Astrocyte of the hippocampus (primary cell): Measurements from ENCODE around the gene EXT2.
A peak's percentile ranks its signal among the peaks of the same experiment; 100 is the strongest.

Experiments
- DNase-seq: peaks from one replicate; pipeline ENCODE4 v3.0.0; 2011; ENCODE audit warnings: low read depth, low spot score

Gene EXT2

DNA sequence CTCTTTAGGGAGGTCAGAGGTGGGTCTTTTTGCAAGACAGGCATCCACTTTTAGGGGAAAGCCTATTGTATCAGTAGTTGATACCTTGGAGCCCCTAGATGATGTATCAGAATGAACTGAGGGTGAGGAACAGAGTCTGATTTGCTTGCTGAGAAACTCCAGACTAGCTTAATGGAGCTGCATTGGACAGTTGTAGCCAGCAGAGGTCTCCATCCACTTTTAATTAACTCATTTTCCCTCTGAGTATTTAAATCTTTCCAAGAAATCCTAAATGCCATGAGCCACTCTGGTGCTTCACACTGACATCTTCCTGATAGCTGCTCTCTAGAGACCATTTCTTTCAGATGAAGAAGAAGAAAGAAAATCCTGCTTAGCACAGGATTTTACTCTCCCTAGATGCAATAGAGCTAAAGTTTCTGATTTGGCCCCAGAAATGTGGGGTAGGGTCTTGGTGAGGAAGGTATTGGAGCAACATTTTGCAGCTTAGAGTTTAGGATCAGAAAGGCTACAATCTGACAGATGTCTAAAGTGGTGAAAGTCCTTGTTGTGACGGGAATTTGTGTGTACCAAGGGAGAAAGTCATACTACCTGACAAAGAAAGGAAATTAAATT is 38.0 kb downstream of the EXT2 start:
- DNase-seq, result peak; percentile 65

DNA sequence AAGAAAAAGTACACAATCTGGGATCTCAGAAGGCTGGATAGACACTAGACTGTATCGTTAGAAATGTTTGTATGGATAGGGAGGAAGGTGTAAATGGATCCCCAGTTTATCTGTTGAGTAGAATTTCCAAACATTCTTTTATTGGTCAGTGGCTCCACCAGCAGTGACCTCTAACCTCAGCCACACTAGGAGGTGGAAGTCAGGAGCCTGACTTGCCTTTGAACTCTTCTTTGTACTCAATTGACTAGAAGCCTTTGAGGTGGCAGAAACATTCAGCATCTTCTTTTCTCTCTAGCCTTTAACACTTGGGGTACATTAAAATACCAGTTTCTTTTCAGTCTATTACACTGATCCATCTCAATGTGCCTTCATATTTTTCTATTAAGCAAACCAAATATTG is 39.1 kb downstream of the EXT2 start:
- DNase-seq, result no peak

DNA sequence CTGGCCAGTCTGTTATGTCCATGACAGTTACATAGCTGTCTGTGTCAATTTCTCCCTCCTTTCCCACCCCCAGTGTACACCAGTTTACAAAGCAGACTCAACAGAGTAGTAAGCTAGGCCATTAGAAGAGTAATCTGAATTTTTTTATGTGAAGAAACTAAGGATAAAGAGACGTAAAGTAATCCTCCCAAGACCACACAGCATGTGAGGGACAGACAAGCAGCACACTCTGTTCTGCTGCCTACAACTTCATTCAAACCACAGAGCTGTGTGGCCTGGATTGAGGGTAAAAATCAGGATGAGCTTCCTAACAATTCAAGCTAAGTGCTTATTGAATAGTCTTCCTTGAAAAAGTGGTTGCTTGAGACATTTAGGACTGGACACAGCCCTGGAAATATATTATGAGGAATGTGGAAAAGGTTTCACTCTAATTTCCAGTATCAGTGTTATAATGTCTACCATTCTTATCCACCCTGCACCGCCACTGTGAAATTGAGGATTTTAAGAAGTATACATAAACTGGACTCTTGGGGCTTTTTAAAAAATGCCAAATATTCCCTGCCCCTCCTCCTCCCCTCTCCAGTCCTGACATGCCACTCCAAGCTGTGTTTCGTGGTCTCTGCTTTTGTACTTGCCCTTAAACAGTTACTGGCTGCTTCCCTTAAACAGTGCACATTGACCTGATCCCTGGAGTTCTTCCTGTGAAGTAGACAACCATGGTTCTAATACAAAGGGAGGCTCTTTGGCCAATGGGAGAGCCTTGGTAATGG is 40.9 kb downstream of the EXT2 start:
- peak; percentile 34 for DNase-seq

DNA sequence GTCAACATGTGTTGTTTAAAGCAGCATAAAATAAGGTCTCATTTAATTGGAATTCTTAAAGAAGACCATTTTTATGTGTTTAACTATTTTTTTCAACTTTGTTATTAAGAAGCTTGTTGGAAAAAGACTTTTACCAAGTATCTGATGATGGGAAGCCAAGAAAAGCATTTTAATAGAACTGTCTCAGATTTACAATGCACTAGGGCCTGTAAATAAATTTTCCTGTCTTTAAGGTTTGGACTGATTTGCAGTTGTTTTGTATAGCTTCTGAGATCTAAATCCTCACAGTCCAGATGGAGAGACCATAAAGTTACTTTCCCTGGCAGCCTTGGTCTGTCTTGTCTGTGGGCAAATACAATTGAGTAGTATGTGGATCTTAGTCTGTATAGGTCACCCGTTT is 41.6 kb downstream of the EXT2 start:
- no peak for DNase-seq

DNA sequence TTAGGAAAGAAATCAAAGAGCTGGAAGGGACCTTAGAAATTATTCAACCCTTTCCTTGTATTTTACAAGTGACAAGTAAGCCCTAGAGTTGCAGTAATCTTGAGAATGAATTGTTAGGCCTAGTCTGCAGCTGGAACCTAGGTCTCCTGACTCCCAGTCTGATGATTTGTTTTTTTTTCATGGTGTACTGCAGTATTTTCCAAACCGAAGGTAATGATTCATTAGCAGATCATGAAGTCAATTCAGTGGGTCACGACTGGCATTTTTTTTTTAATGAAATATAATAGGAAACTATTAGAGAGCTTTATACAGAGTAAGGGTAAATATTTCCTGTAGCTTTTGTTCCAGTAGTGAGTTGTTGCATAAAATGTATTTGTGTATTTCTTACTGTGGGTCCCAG is 42.8 kb downstream of the EXT2 start:
- peak; percentile 33 for DNase-seq

DNA sequence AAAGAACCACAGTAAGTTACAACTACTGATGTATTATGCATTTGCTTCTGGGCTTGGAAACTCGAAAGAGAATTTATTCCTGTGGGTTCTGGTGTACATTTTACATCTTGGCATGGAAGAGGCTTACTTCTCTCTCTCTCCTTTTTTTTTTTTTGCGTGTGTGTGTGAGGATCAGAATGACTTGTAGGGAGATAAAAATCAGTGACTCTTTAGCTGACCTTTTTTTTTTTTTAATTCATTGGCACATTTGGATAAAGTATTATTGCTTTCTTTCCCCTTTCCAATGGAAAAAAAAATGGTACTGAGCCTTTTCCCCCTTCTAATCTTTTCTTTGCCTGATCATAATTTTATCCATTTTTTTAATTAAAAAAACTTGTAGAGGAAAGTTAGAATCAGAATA is 43.5 kb downstream of the EXT2 start:
- no peak for DNase-seq

DNA sequence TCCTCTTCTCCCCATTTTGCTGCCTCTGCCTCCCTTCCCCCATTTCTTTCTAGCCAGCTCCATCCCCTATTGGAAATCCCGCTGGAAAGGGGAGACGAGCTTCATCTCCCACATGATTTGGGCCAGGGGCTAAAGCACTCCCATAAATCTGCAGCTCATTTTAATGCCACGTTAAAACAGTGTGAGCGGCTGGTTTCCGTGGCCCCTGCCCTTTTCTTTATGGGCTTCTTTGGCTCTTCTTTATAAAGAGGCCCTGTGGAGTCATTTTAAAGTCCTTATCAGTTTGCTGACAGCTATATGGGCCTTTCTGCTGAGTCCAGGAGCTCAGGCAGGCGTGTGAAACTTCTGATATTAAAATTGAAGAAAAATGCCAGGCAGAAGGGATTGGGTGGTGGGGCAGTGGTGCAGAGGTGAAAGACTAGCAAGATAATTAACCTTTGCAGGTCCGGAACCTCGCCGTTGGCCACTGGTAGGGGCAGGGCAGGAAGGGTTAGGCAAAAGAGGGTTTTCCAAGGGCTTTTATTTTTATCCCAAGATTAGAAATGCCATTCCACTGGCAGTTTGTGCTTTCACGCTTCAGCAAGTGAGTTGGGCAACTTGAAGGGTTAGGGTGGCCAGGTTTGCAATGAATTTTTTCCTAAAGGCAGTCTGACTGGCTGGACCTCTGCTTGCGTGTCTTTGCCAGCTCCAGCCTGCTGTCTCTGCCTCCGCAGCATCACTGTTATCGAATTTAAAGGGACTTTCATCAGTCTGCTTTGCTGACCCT is 44.3 kb downstream of the EXT2 start:
- DNase-seq, result no peak

DNA sequence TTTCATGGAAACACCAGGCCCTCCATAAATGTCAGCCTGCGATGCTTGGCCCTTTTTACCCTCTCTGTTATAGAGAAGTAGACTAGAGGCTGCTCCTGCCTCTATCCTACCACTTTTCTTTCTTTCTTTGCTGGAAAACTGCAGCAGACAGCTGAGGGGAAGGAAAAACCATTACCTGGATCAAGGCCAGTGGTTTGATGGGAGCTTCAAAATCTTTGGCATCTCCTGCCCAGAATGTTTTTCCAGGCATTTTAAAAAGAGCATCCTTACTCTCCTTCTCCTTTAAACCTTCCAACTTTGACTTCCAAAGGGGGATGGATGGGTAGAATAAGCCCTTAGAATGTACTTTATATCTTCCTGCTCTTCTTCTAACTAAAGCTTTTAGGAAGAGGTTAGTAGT is 44.9 kb downstream of the EXT2 start:
- no peak for DNase-seq

DNA sequence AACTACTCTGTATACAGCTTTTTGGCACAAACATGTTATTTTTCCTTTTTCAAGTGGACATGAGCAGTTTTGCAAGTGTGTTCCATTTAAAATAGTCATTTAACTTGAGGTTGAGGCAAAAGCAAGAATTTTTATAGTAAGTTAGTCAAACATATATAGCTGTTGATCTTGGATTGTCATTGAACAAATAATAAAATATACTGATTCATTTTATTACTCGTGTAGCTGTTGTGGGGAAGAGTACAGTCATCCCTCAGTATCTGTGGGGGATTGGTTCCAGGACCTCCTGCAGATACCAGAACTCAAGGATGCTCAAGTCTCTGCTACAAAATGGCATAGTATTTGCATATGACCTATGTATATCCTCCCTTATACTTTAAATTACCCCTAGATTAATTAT is 45.3 kb downstream of the EXT2 start:
- no peak for DNase-seq

DNA sequence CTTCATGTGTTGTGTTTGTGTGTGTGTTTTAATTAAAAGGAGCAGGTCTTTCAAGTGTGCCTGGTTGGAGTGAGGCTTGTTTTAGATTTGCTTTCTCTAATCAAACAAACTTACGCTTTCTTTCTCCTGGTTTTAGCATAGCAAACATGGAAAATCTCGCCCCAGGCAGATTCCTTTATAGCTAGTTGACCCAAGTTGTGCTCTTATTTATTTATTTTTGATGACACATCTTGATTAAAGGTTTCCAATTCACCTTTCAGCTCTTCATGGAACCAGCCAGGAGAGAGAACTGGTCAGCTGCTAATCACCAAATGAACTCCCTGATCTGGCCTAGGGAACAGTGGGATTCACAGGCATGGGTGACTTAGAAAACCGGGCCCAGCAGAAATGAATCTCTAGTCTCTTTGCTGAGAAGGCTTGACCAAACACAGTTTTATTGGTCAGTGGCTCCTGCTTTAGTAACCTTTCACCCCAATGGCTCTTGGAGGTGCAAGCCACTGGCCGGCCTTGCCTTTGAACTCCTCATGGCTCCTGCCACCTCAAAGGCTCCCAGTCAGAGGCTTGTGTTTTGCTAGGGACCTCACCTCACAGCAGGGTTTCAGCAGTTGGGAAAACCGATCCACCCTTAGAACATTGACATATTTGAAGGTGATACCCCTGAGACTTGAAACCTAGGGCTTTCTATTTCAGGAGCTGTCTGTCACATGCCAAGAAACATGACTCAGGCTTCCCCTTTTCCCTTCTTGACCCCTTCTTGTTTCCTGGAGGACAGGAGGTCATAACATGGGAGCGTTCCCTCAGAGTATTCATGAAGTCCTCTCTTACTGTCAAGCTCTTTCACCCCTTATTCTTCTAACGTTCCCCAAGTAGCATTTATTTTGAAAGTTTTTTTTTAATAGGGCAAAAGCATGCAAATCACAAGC is 48.8 kb downstream of the EXT2 start:
- no peak for DNase-seq

DNA sequence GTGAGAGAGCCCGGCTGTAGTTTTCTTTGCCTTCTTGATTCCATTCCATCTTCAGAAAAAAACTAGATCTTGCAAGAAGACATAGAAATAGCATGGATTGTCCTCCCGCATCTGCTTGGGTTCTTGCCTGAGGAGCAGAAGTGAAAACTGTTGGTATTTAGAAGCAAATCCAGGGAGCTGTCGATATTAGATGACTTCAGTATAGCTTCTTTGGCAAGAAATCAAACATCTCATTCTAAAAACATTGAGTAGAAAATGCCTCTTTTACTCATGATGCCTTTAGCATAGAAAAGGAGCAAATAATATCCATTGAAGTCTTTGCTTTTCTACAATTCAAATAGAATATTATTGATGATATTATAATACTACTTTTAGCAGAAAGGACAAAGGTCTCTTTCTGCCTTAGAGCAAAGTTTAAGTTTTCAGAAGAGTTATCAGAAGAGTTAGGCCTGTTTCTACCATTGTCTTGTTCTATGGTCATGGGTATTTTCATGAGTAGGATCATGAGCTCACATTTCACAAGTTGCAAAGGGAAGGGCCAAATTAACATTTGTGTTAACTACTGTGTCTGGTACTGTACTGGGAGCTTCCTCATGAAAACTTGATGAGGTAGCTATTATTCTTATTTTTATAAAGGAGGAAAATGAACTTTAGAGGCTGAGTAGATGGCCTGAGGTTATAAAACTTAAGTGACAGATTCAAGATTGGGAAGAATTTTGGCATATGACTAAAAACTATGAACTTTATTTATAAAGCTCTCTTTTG is 49.7 kb downstream of the EXT2 start:
- DNase-seq, result no peak

DNA sequence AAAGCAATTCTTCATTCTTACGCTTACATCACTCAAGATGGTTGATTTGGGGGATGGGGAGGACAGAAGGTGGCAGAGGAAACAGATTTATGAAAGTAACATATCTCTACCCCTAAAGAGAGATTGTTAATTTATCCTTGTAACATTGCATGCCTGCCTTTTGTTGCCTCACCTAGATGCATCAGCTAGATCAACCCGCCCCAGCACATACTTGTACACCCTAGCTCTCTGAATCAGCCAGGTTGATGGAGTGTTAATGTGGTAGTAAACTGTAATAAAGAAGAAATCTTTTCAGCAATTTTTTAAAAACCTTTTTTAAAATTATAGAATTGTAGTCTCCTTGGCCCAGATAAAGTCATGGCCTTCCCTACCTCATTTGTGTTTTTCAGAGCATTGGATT is 51.5 kb downstream of the EXT2 start:
- DNase-seq, result no peak

DNA sequence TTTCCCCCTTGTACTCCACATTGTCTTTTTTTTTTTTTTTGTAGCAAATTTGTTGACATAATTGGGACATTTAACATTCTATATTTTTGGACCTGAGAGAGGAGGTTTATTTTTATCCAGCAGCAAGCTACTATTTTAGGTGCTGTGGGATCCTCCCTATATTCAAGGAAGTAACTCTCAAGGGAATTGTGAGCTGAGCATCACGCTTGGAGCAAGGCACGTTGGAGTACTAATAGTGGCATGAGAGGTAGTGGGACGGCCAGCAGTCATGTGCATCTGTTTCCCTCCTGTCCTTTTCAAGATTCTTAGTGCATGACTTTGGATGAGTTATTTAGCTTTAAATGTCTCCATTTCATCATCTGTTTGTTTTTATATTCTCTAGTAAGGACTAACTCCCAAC is 52.3 kb downstream of the EXT2 start:
- DNase-seq, result no peak

DNA sequence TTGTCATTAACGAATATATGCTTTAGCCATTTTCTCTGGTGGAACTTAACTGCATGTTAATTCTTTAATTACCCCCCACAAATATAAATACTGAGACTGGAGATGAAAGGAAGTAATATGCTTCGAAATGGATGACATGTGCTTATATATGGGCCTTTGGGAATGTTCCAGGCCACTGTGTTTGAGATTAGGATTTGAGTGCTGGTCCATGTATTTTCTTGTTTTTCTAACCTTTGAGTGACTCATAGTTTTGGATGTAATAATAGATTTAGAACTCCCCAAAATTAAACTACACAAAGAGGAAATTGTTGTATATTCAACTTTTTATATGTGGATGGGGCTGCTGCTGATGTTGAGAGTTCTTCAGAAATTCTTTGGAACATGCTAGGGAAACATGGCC is 54.2 kb downstream of the EXT2 start:
- no peak for DNase-seq

DNA sequence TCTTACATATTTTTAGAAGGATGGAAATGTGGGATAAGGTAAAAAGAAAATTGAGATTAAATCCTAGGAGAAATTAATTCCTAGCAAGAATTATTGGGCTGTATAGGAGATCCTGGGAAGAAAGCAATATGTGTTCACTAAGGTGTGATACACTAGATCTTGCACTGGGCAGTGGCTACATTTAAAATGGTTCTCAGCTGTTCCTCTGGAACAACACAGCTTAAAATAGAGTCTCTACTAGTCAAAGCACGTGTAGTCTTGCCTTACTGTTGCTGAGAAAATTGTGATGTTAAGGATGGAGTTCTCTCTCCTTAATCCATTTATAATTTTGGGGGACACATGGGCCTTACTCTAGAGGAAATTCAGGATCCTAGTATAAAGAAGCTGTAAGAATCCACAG is 54.9 kb downstream of the EXT2 start:
- DNase-seq, result no peak

DNA sequence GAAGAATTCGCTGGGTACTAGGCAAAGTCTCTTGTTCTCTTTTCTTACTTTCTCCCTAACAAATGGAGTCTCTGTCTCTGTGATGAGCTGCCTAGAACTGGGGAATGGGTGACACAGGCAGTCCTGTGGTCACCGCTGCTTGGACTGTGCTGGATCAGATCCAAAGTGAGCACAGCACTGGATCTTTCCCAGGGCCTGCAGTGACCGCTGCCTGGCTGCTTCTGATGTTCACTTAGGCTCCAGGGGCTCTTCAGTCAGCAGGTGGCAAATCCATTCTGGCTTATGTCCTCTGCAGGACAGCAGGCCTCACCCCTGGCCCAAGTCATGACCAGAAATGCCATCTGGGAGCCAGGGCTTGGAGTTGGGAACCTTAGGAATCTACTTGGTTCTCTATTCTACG is 61.5 kb downstream of the EXT2 start:
- DNase-seq, result no peak

DNA sequence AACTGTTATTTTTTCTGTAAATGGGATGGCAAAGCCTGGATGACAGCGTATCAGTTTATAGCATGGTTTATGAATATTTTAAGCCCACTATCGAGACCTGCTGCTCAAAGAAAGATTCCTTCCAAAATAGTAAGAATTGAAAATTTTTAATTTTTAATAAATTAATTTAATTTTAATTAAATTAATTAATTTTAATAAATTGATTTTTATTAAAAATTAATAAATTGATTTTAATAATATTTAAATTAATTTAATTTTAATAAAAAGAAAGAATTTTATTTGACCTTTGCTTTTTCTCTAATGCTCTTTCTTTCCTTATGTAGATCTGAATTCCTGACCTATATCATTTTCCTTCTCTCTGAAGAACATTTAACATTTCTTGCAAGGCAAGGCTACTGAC is 62.9 kb downstream of the EXT2 start:
- no peak for DNase-seq

DNA sequence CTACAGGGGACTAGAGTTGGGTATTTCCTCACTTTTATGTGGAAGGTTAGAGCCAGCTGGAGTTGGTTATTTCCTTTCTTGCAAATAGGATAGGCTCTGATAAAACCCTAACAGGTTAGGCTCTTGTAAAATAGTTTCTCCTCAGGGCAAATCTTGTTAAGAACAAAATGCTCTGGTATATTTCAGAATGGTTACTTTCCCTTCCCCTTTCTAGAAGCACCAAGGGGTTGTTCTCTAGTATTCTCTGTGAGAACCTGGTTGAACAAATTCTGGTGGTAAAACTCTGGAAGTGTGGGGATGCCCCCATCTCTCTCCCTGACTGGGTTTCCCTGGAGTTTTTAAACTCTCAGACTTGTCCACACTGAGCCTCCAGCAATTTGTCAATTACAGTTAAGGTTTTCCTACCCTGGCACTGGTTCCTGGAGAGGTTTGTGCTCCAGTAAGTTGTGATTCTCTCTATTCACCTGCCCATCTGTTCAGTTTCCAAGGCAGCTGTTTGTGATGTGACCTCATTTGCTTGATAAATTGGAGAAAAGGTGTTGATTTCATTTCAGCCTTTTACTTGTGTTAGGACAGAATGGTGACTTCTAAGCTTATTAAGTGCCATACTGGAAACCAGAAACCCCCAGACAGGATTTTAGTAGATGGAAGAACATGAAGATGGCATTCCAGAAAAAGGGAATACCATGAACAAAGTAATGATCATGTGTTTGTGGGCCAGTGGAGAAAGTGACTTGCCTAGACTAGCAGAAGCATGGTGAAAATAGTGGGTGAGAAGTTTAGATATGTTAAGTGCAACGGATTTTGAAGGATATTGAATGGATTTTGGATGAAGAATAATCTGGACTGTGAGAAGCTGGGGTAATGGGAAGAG is 64.6 kb downstream of the EXT2 start:
- no peak for DNase-seq

DNA sequence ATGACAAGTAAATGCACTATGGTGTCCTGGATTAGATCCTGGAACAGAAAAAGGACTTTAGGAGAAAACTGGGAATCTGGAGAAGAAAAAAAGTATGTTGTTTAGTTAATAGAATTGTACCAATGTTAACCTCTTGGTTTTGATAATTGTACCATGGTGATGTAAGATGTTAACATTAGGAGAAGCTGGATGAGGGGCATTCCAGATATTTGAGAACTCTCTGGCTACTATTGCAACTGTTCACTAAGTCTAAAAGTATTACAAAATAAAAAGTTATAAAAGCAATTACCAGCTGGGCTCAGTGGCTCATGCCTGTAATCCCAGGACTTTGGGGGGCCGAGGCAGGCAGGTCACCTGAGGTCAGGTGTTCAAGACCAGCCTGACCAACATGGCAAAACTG is 66.5 kb downstream of the EXT2 start:
- DNase-seq, result no peak

DNA sequence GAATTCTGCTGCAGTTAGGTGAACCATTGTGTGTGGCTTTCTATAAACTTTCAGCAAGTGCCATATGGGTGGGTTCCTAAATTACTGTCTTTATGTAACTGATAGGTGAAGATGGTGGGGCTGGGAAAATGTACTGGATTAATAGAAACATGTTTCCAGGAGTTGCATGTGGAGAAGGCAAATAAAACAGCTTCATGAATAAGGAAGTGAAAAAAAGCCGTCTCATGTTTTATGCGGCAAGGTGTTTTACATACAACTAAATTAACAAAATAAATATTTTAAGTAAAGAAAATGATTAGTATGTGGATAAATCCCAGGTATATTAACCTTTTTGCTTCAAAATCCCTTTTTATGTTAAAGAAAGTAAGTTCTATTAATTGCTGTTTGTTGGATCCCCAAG is 67.2 kb downstream of the EXT2 start:
- DNase-seq, result no peak
